H1 (cell line): ENCODE data around the gene GLRX. TPM values are rescaled to one million over a fixed set of nuclear protein-coding genes. Genes with fewer than 3 reads are reported as not detected.
A peak's percentile ranks its signal among the peaks of the same experiment; 100 is the strongest.

Source experiments
- CTCF ChIA-PET: fragments of 300-600 bp; sonication (Branson Sonifier 250); formaldehyde crosslinking; loops from one replicate; lab custom pipeline; 2021; ENCODE audit not compliant: partially characterized antibody; lab: Charles Lee
- POLR2A ChIA-PET: fragments of 300-600 bp; sonication (Branson Sonifier 250); formaldehyde crosslinking; loops from one replicate; lab custom pipeline; 2021; ENCODE audit warnings: inconsistent platforms; ENCODE audit not compliant: partially characterized antibody; lab: Charles Lee
- DNase-seq, 2 experiments: peaks; one replicate each; pipeline versions ENCODE4 v3.0.0 to v3.0.0-alpha.2; 2010 to 2022; ENCODE audit warnings: low spot score in 2 of 2, low read depth in 1 of 2, mixed read lengths in 1 of 2
- FAIRE-seq: peaks from 2 replicates; lab custom pipeline; 2011; peaks lifted over from hg19 to GRCh38; lab: Jason Lieb, UNC
- H2AFZ ChIP-seq: 2 replicates; pipeline ENCODE4 v1.8.1; 2012; ENCODE audit warnings: low read length, inconsistent platforms
- H2AK5ac ChIP-seq: 2 replicates; pipeline ENCODE4 v1.6.1; 2013; ENCODE audit warnings: low read depth, low read length
- H2BK120ac ChIP-seq: replicated peaks from 2 replicates; pipeline ENCODE3; 2013; ENCODE audit warnings: low read depth, low read length, inconsistent platforms
- H2BK12ac ChIP-seq: 2 replicates; pipeline ENCODE4 v1.6.1; 2013; ENCODE audit warnings: low read depth, low read length
- H2BK15ac ChIP-seq: 2 replicates; pipeline ENCODE4 v1.6.1; 2013; ENCODE audit warnings: low read length
- H2BK20ac ChIP-seq: 2 replicates; pipeline ENCODE4 v1.6.1; 2013; ENCODE audit warnings: low read length
- H2BK5ac ChIP-seq: 2 replicates; pipeline ENCODE4 v1.6.1; 2013; ENCODE audit warnings: low read depth, low read length
- H3K14ac ChIP-seq: 2 replicates; pipeline ENCODE4 v1.6.1; 2013; ENCODE audit warnings: inconsistent platforms; ENCODE audit not compliant: insufficient read length
- H3K18ac ChIP-seq: 2 replicates; pipeline ENCODE4 v1.6.1; 2013; ENCODE audit warnings: low read length; ENCODE audit errors: extremely low read depth
- H3K23ac ChIP-seq: 2 replicates; pipeline ENCODE4 v1.6.1; 2013; ENCODE audit warnings: inconsistent platforms; ENCODE audit not compliant: insufficient read length
- H3K23me2 ChIP-seq: 2 replicates; pipeline ENCODE4 v1.6.1; 2013; ENCODE audit warnings: low read depth, low read length
- H3K27ac ChIP-seq: 2 replicates; pipeline ENCODE4 v1.6.1; 2011; ENCODE audit warnings: low read depth, low read length, inconsistent platforms
- H3K27me3 ChIP-seq, 4 experiments: replicated peaks in 1 of 4; 1 replicate in 1 of 4; 2 replicates in 3 of 4; pipeline versions ENCODE4 v1.6.1 to v1.8.1; 2011 to 2013; ENCODE audit warnings: low read length in 3 of 4, mild to moderate bottlenecking in 3 of 4, inconsistent platforms in 2 of 4, mixed read lengths in 2 of 4, moderate library complexity in 1 of 4; ENCODE audit not compliant: control insufficient read depth in 3 of 4, insufficient read depth in 3 of 4; ENCODE audit errors: extremely low read depth in 1 of 4
- H3K36me3 ChIP-seq, 4 experiments: 2 replicates each; pipeline versions ENCODE4 v1.6.1 to v1.8.1; 2011 to 2013; ENCODE audit warnings: mild to moderate bottlenecking in 4 of 4, low read length in 3 of 4, moderate library complexity in 2 of 4, control low read depth in 1 of 4, inconsistent platforms in 1 of 4; ENCODE audit not compliant: insufficient read depth in 4 of 4, control insufficient read depth in 2 of 4
- H3K4ac ChIP-seq: replicated peaks from 2 replicates; pipeline ENCODE3; 2013; ENCODE audit warnings: low read length, low read depth, mixed read lengths, inconsistent platforms; ENCODE audit not compliant: insufficient read length
- H3K4me1 ChIP-seq, 4 experiments: replicated peaks in 1 of 4; 1 replicate in 1 of 4; 2 replicates in 3 of 4; pipeline versions ENCODE4 v1.6.1 to v1.8.1; 2011 to 2013; ENCODE audit warnings: low read length in 3 of 4, inconsistent platforms in 2 of 4, mixed read lengths in 1 of 4; ENCODE audit not compliant: insufficient read depth in 4 of 4, control insufficient read depth in 3 of 4
- H3K4me2 ChIP-seq, 2 experiments: 2 replicates each; pipeline versions ENCODE4 v1.6.1 to v1.8.1; 2011 to 2013; ENCODE audit warnings: low read depth in 2 of 2, low read length in 2 of 2, control low read depth in 1 of 2, inconsistent platforms in 1 of 2, mild to moderate bottlenecking in 1 of 2; ENCODE audit not compliant: insufficient read depth in 1 of 2
- H3K4me3 ChIP-seq, 4 experiments: fragments of 200-600, 300-600 bp in 1 of 4; sonication (generic), shearing (Covaris generic), sonication (Bioruptor Twin) in 1 of 4; 2 replicates each; pipeline versions ENCODE4 v1.5.1 to v1.8.1; 2011 to 2016; ENCODE audit warnings: low read length in 4 of 4, low read depth in 3 of 4, control low read depth in 2 of 4, inconsistent platforms in 2 of 4, mild to moderate bottlenecking in 2 of 4, mixed read lengths in 1 of 4, moderate library complexity in 1 of 4; ENCODE audit not compliant: insufficient read depth in 2 of 4; ENCODE audit errors: extremely low read depth in 1 of 4
- H3K56ac ChIP-seq: replicated peaks from 2 replicates; pipeline ENCODE3; 2013; ENCODE audit warnings: low read depth, mild to moderate bottlenecking, mixed read lengths, low read length, inconsistent platforms; ENCODE audit not compliant: insufficient read length
- H3K79me1 ChIP-seq: 2 replicates; pipeline ENCODE4 v1.6.1; 2013; ENCODE audit warnings: low read depth, low read length, control low read depth
- H3K79me2 ChIP-seq, 2 experiments: 2 replicates each; pipeline versions ENCODE4 v1.6.1 to v1.8.1; 2012 to 2013; ENCODE audit warnings: low read length in 2 of 2, mild to moderate bottlenecking in 2 of 2, inconsistent platforms in 1 of 2; ENCODE audit not compliant: insufficient read depth in 2 of 2, control insufficient read depth in 1 of 2
- H3K9ac ChIP-seq, 4 experiments: replicated peaks in 1 of 4; 1 replicate in 1 of 4; 2 replicates in 3 of 4; pipeline versions ENCODE4 v1.6.1 to v1.8.1; 2011 to 2013; ENCODE audit warnings: low read depth in 3 of 4, low read length in 3 of 4, control low read depth in 2 of 4, mild to moderate bottlenecking in 2 of 4, moderate library complexity in 2 of 4, inconsistent platforms in 1 of 4; ENCODE audit errors: extremely low read depth in 1 of 4
- H3K9me3 ChIP-seq, 2 experiments: 2 replicates each; pipeline versions ENCODE4 v1.6.1 to v1.8.1; 2012 to 2013; ENCODE audit warnings: mild to moderate bottlenecking in 2 of 2, moderate library complexity in 2 of 2, control low read depth in 1 of 2, inconsistent platforms in 1 of 2, low read depth in 1 of 2, low read length in 1 of 2, mixed read lengths in 1 of 2; ENCODE audit not compliant: insufficient read depth in 2 of 2
- H4K20me1 ChIP-seq, 2 experiments: replicated peaks in 1 of 2; 2 replicates each; pipeline versions ENCODE3 to v1.8.1; 2011 to 2013; ENCODE audit warnings: inconsistent platforms in 2 of 2, low read length in 2 of 2, mild to moderate bottlenecking in 1 of 2; ENCODE audit not compliant: insufficient read depth in 2 of 2, control insufficient read depth in 1 of 2
- H4K5ac ChIP-seq: 2 replicates; pipeline ENCODE4 v1.6.1; 2013; ENCODE audit warnings: low read length, low read depth, mixed read lengths, inconsistent platforms; ENCODE audit not compliant: insufficient read length
- H4K8ac ChIP-seq: 2 replicates; pipeline ENCODE4 v1.8.0; 2013; ENCODE audit warnings: mild to moderate bottlenecking, moderate library complexity, low read length, inconsistent platforms; ENCODE audit not compliant: insufficient read depth; ENCODE audit errors: extremely low read depth
- H4K91ac ChIP-seq: replicated peaks from 2 replicates; pipeline ENCODE3; 2013; ENCODE audit warnings: low read length, mixed read lengths, inconsistent platforms; ENCODE audit not compliant: insufficient read length
- CEBPB ChIP-seq: IDR thresholded peaks from 2 replicates; pipeline ENCODE4 v1.6.1; 2012; ENCODE audit warnings: low read depth, low read length
- CHD1 ChIP-seq: IDR thresholded peaks from 2 replicates; pipeline ENCODE4 v1.6.1; 2012; ENCODE audit warnings: low read depth, low read length, improper control_type of control experiment
- CHD2 ChIP-seq: IDR thresholded peaks from 2 replicates; pipeline ENCODE4 v1.6.1; 2012; ENCODE audit warnings: low read length, improper control_type of control experiment
- CREB1 ChIP-seq: IDR thresholded peaks from 2 replicates; pipeline ENCODE4 v1.6.1; 2012; ENCODE audit warnings: inconsistent platforms
- JUND ChIP-seq: IDR thresholded peaks from 2 replicates; pipeline ENCODE4 v1.6.1; 2011; ENCODE audit warnings: mild to moderate bottlenecking, improper control_type of control experiment, low read length
- KDM4A ChIP-seq: IDR thresholded peaks from one replicate; pipeline ENCODE4 v1.7.1; 2012; ENCODE audit warnings: low read depth, mild to moderate bottlenecking, moderate library complexity, low read length, inconsistent platforms; ENCODE audit not compliant: severe bottlenecking
- NRF1 ChIP-seq: IDR thresholded peaks from 2 replicates; pipeline ENCODE4 v1.6.1; 2011; ENCODE audit warnings: mild to moderate bottlenecking, low read depth, low read length, improper control_type of control experiment
- POLR2AphosphoS5 ChIP-seq: IDR thresholded peaks from 2 replicates; pipeline ENCODE4 v1.6.1; 2011; ENCODE audit warnings: low read depth, low read length
- SP4 ChIP-seq: IDR thresholded peaks from 2 replicates; pipeline ENCODE4 v1.6.1; 2012; ENCODE audit warnings: low read length, inconsistent platforms
- SRF ChIP-seq: IDR thresholded peaks from 2 replicates; pipeline ENCODE4 v1.6.1; 2011; ENCODE audit warnings: mild to moderate bottlenecking, low read depth, low read length, moderate library complexity
- TAF7 ChIP-seq: optimal IDR thresholded peaks from 2 replicates; pipeline ENCODE3; 2011; ENCODE audit warnings: low read depth, mild to moderate bottlenecking, inconsistent platforms, low read length, moderate library complexity, borderline replicate concordance
- USF2 ChIP-seq: IDR thresholded peaks from 2 replicates; pipeline ENCODE4 v1.6.1; 2011; ENCODE audit warnings: low read length, improper control_type of control experiment
- WGBS, 2 experiments: shearing (Covaris generic) in 1 of 2; methylation state at CpG; one replicate each; pipeline versions ENCODE4 v1.1.6 to v1.1.7; 2013 to 2015; ENCODE audit warnings: low lambda C conversion rate in 2 of 2, mixed read lengths in 2 of 2, inconsistent platforms in 1 of 2, low coverage in 1 of 2, missing lambda C conversion rate in 1 of 2; ENCODE audit not compliant: insufficient replicate concordance in 2 of 2, insufficient coverage in 1 of 2, insufficient read length in 1 of 2; ENCODE audit errors: extremely low coverage in 1 of 2, missing lambda C conversion rate in 1 of 2; 5-methylcytosine and 5-hydroxymethylcytosine counted together
- polyA plus RNA-seq, 7 experiments: library from polyadenylated mRNA; depleted of rRNA in 3 of 7; stranded (reverse) in 5 of 7; unstranded in 2 of 7; fragments of >200 nt in 5 of 7; fragments of 200-250 nt in 2 of 7; gene quantifications; 1 replicate in 5 of 7; 2 replicates in 1 of 7; 4 replicates in 1 of 7; pipeline versions ENCODE4 v1.2.1 to v1.2.3, GENCODE V29; 2011 to 2013; ENCODE audit warnings: missing spikeins in 2 of 7, mixed read lengths in 2 of 7
- total RNA-seq: library from RNA; stranded (reverse); fragmentation: NEBNext Ultra II Directional; extraction: Animal tissue kit (Norgen Biotek cat#: 25700); gene quantifications from 2 replicates; pipeline ENCODE4 v1.2.1, GENCODE V29; 2021

GLRX gene
- total and polyA plus RNA-seq, 2 of the 8 experiments (the other 6 are each of a cell fraction or from before 2014, with no cell fraction given) = 22.9 to 31.2 TPM

DNA sequence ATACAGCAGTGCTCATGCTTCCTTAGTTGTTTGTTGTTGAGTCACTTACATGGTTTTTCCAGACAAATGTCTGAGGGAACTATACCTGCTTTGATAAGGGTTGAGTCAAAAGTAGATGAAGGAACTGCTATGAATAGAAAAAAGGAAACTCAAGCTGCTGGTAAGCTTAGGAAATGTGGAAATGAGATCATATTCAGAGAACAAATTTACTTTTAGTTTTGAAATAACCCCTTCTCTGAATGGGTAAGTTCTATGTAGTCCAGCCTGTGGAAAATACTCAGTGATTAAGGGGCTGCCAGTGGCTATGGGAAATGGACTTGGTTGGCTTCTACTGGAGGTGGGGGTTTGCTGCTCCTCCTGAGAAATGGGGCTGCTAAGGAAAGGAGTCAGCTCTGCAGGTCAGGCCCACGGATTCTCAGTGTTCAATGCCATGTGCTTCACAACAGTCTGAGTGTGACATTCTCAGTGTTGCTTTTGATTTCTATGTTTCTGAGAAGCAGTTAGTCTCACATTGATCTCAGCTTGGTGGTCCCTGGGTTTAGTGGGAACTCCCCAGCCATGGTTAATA lies 47.7 kb upstream of the GLRX start:
- H3K14ac ChIP-seq = no peak overlapping the region
- no peak overlapping the region for H4K91ac ChIP-seq
- H2BK120ac ChIP-seq = no peak overlapping the region
- H4K5ac ChIP-seq = no peak overlapping the region
- no peak overlapping the region for H4K8ac ChIP-seq
- H3K4me1 ChIP-seq = no peaks in the 10 kb centered on the region
- H3K4ac ChIP-seq = no peak overlapping the region
- no peak overlapping the region for H2BK12ac ChIP-seq
- FAIRE-seq = no peak
- H3K27ac ChIP-seq = no peak overlapping the region
- no peak overlapping the region for H2BK20ac ChIP-seq
- H3K4me2 ChIP-seq = no peak overlapping the region
- H3K18ac ChIP-seq = no peak overlapping the region
- no peak overlapping the region for H3K23ac ChIP-seq
- 69% methylated on average over 1 of the region's 1 CpG; no CpG with 5 or more reads in 1 of the 2 experiments for WGBS, 2 experiments
- H2AK5ac ChIP-seq = no peak overlapping the region
- H2BK5ac ChIP-seq = no peak overlapping the region
- no peaks in the 10 kb centered on the region for H3K27me3 ChIP-seq
- DNase-seq = no peak
- H3K23me2 ChIP-seq = no peaks in the 10 kb centered on the region
- POLR2A ChIA-PET = no interaction called here
- no peaks in the 10 kb centered on the region for H4K20me1 ChIP-seq
- no peaks in the 10 kb centered on the region for H3K79me1 ChIP-seq
- no peak overlapping the region for H3K56ac ChIP-seq
- no peaks in the 10 kb centered on the region for H3K36me3 ChIP-seq
- H3K9me3 ChIP-seq = no peaks in the 10 kb centered on the region
- H3K79me2 ChIP-seq = no peaks in the 10 kb centered on the region
- H2BK15ac ChIP-seq = no peak overlapping the region
- H3K9ac ChIP-seq = no peak overlapping the region
- CTCF ChIA-PET = interaction anchor here (0.6 to 1.2 kb wide), 4 partner anchors 18 to 473 kb away, joined by 3 to 4 read pairs (median 4); no protein-coding TSS in a partner anchor
- H2AFZ ChIP-seq = 0 out of 2 replicates have a peak overlapping the region, but pooled peaks have one; percentile 76
- no peak overlapping the region for H3K4me3 ChIP-seq
- TF ChIP-seq SP4 (no peak), POLR2AphosphoS5 (no peak), KDM4A (no peak), SRF (no peak), JUND (no peak), TAF7 (no peak), USF2 (no peak), CEBPB (no peak), CHD2 (no peak), NRF1 (no peak), CHD1 (no peak), CREB1 (no peak)
